ENCODE data around the gene ELP4.

The ELP4 gene

GRCh38 chr11:31798057-31798553 is 288.5 kb downstream of the ELP4 start:
- in situ Hi-C loops (cut with MboI; ENCODE audit: low sequenced_read_pairs): no loop called here

- in situ Hi-C loops (cut with MboI; ENCODE audit: low sequenced_read_pairs): no loop called here
Measured at GRCh38 chr11:31798554-31799434, 289.2 kb downstream of the ELP4 start.

GRCh38 chr11:31799435-31800397 is 290.1 kb downstream of the ELP4 start:
- in situ Hi-C loops (cut with MboI; ENCODE audit: low sequenced_read_pairs): no loop called here

- in situ Hi-C loops (cut with MboI; ENCODE audit: low sequenced_read_pairs): no loop called here
Measured at GRCh38 chr11:31800398-31801265, 291.1 kb downstream of the ELP4 start.

GRCh38 chr11:31801298-31801702 is 291.7 kb downstream of the ELP4 start:
- in situ Hi-C loops (cut with MboI; ENCODE audit: low sequenced_read_pairs): no loop called here

DNA sequence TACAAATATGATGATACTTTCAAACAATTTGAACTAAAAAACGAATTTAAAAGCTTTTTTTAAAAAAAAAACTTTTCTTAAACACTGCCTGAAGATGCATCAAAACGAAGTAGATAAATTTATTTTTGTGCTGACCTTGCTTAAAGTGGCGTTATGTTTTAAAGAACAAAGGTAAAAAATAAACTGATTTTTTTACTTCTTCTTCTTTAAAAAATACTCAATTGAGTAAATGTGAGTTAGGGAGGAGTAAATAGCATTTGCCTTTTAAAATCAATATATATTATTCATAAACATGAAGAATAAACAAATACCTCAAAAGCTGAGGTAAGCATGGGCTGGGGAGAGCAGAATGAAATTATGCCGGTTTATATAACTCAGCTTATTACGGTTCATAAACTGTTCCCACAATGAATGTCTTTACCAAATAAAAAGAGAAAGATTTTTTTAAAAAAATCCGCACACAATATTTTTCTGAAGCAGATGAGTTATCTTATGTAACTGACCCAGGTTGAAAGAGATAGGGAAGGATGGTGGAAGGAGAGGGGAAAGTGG is 292.5 kb downstream of the ELP4 start:
- in situ Hi-C loops (cut with MboI; ENCODE audit: low sequenced_read_pairs): no loop called here

- in situ Hi-C loops (cut with MboI; ENCODE audit: low sequenced_read_pairs): no loop called here
Measured at GRCh38 chr11:31802609-31802989, 293.0 kb downstream of the ELP4 start.

GRCh38 chr11:31802990-31803812 is 293.6 kb downstream of the ELP4 start:
- in situ Hi-C loops (cut with MboI; ENCODE audit: low sequenced_read_pairs): no loop called here

- in situ Hi-C loops (cut with MboI; ENCODE audit: low sequenced_read_pairs): no loop called here
Measured at GRCh38 chr11:31803813-31804311, 294.3 kb downstream of the ELP4 start.

GRCh38 chr11:31804312-31805036 is 294.9 kb downstream of the ELP4 start:
- in situ Hi-C loops (cut with MboI; ENCODE audit: low sequenced_read_pairs): no loop called here

DNA sequence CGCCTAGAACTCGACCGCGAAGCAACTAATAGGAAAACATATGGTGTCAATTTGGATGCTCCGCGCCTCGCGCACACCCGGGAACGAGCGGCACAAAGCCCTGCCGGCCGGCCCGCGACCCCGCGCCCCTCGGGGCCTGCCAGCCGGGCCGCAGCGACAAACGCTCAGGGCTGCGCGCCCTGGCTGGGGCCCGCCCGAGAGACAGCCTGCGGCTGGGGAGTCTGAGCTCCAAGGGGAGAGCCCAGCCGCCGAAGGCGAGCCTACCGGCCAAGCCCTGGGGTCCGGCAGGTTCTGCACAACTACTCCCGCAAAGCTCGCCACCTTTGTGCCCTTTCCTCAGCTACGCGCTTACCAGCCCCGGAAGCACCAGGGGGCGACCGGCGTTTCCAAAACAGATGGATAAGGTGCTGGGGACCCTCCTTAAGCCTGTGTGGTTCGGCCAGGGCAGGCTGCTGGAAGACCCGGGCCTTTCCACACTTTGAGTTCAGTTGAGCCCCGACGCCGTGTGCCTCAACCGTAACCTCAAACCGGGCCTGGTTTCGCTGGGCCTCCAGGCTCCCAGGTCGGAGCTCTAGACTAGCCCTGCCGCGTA is 295.6 kb downstream of the ELP4 start:
- in situ Hi-C loops (cut with MboI; ENCODE audit: low sequenced_read_pairs): no loop called here

DNA sequence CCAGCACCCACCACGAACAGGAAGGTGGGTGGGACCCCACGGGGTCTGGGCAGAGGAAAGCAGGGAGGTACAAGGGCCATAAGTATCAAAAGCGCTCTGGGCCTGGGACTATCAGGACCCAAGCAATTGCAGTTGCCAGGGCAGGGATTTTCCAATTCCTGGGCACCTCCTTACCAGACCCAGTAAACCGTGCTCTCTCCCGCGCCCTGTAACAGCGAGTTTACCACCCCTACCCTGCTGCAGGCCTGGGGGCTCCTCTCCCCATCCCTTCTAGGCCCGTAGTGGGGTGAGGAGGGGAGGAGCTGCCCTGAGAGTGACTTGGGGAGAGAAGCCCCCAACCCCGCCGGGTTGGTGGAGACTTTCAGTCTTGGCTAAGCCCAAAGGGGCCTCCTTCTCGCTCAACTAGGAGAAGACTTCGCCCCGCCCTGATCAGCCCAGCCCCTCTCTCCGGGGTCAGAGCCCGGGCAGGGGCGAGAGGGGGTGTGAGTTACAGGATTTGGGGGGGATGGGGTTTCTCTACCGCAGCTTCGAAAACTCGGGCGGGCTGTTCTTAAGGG is 296.1 kb downstream of the ELP4 start:
- in situ Hi-C loops (cut with MboI; ENCODE audit: low sequenced_read_pairs): no loop called here

- in situ Hi-C loops (cut with MboI; ENCODE audit: low sequenced_read_pairs): no loop called here
Measured at GRCh38 chr11:31806186-31806927, 296.8 kb downstream of the ELP4 start.

- in situ Hi-C loops (cut with MboI; ENCODE audit: low sequenced_read_pairs): no loop called here
Measured at GRCh38 chr11:31806928-31807798, 297.6 kb downstream of the ELP4 start.

DNA sequence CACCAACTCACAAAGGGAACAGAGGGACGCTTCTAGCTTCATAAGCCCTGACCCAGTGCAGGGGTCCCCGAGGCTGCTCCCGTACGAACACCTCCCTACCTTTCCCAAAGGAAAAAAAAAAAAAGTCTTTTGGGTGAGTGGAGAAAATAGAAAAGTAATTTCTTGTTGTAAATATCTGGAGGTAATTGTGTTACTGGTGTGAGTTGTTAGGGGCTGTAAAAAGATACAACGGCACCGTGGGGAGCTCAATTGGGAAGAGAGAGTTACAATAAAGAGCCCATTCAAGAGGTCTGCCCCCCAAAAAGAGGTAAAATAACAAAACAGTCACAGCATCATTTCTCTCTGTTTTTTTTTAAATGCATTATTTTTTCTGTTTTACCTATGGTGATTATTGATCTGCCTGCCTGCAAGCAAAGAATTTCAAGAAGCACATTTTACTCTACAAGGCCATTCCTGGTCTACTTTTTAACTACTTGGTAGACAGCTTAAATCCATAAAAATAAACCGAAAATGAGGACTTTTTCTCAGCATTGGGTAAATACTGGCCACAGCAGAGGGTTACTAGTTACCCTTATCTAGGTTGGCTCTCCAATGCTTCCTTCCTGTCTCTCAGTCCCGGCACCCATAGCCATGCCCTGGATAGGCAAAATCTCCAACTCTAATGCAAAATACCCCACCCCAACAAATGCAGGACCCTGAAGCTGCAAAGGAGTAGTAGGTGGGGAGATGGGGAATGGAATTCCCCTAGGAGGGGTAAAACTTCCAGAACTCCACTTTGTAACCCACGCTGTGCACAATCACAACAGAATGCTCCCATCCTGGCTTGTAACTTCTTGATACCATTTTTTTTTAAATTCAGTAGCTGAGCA is 298.5 kb downstream of the ELP4 start:
- in situ Hi-C loops (cut with MboI; ENCODE audit: low sequenced_read_pairs): no loop called here
